GM15510 (cell line): Measurements from ENCODE around the gene OR9Q1.

ENCODE experiments used
- POLR2A ChIP-seq: IDR thresholded peaks from 3 replicates; pipeline ENCODE4 v1.6.1; 2011; ENCODE audit warnings: borderline replicate concordance; ENCODE audit not compliant: insufficient read length; ENCODE audit errors: extremely low read depth

Gene OR9Q1

DNA sequence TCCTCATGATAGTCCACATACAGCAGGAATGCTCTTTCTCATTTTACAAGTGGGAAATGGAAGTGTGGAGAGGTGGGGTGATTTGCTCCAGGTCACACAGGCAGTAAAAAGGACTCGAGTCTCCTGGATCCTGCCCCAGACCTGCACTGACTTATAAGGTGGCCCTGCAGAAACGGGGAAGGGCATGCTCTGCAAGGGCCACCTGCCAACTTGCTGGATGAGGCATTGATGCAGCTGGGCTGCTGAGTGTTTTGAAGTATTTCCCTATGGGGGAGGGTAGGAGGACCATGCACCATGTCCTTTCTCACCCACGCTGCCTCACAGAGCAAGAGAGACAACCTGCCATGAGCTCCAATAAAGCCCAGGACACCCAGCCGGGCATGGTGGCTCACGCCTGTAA is 44.0 kb downstream of the OR9Q1 start:
- TF ChIP-seq POLR2A, result no peak

DNA sequence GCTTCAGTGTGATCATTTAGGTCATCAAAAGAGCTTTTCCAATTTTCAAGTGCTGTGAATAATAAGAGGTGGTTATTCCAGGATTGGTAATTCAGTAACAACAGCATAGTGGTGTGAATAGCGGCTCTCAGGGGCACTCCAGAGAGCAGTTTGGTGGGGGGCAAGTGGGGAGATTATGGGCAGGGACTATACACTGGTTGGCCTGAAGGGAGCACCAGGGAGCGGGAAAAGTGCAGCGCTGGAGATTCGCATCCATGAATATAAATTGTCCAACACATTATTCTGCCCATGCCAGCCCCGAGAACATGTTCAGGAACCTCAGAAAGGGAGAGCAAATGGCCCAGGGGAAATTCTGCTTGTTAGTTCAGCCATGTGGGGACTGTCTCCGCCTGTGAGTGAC is 45.0 kb downstream of the OR9Q1 start:
- no peak for TF ChIP-seq POLR2A

DNA sequence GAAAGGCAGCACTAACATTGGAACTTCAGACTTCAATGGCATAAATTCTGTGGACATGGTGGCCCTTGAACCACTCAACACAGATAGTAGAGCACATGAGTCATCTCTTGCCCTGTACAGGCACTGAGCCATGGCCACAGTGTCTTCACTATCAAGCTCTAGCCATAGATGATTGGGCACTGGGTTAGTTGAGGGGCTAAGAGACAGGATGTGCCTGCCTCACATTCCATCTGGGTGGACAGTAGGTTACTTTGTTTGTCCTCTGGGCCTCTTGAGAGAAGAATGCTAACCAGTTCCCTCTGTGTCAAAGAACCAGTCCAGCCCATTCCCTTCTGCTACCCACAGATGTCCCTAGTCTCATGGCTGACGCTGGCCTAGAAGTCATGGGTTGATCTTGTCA is 46.9 kb downstream of the OR9Q1 start:
- TF ChIP-seq POLR2A, result no peak

DNA sequence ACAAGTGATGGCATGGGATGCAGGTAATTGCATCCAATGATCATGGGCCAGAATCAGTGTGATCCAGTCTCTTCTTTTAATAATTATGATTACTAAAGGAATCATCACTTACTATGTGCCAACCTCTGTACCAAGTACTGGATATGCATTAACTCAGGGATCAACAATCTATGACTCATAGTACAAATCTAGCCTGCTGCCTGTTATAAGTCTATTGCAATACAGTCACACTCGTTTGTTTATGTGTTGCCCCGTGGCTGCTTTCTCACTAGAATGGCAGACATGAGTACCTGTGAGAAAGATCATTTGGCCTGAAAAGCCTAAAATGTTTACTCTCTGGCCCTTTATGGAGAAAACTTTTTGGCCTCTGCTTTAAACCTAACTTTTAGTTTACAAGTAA is 52.1 kb downstream of the OR9Q1 start:
- no peak for TF ChIP-seq POLR2A

DNA sequence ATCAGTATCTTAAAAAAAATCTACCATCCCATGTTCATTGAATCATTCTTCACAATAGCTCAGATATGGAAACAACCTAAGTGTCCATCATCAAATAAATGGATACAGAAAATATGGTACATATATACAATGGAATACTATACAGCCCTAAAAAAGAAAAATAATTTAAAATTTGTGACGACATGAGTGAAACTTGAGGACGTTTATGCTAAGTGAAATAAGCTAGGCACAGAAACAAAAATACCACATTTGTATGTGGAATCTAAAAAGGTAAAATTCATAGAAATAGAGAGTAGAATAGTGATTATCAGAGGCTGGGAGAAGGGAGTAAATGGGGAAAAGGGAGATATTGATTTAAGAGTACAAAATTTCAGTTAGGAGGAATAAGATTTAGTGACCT is 62.8 kb downstream of the OR9Q1 start:
- TF ChIP-seq POLR2A, result no peak

DNA sequence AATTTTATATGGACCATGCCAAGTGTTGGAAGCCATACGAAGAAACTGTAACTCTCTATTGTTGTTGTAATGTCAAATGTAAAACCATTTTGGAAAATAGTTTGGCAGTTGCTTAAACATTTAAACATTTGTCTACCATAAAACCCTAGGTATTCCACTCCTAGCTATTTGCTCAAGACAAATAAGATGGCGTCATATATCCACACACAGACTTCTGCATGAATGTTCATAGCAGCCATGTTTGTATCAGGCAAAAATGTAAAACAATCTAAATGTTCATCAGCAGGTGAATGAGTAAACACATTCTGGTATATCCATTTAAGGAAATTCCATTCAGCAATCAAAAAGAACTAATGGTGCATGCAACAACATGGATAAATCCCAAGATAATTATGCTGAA is 73.8 kb downstream of the OR9Q1 start:
- no peak for TF ChIP-seq POLR2A

DNA sequence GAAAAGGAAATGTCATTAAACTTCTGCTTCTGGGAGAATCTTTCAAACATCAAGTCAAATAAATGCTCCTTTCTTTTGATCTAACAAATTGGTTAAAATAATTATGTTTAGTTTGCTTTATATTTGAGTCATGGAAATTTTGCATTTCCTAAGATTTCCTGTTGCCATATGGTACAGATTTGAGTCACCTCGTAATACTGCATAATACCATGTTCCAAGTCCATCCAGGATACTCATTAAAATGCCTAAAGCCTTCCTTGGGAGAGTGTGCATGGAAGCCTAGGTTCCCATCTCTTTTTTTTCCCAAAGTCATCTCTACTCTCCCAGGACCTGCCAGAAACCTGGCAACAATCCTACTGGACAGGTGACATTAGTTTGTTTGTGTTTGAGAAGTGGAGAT is 97.4 kb downstream of the OR9Q1 start:
- no peak for TF ChIP-seq POLR2A

DNA sequence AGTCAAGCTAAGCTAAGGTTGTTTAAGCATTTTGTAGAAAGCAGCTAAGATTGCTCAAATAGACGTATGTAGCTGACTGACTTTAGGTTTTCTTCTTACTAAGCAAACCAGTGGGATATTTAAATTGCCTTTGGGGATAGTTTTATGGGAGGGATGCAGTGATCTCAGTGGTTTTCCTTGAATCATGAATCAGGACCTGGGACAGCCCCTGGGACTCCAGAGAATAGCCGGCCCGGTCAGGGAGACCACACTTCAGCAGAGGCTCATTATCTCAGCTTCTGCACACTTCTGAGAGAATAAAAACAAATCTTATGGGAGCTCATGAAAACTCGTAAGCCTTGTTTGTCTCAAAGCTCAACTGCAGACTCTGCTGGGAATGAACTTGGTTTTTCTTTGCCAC is 101.8 kb downstream of the OR9Q1 start, which contains the start of gene OR9I1:
OR9I1 (minus strand) TSS at position 62 of the 400 bp plus-strand sequence. CDS start 6,086 bp downstream, outside the sequence.
- no peak for TF ChIP-seq POLR2A

DNA sequence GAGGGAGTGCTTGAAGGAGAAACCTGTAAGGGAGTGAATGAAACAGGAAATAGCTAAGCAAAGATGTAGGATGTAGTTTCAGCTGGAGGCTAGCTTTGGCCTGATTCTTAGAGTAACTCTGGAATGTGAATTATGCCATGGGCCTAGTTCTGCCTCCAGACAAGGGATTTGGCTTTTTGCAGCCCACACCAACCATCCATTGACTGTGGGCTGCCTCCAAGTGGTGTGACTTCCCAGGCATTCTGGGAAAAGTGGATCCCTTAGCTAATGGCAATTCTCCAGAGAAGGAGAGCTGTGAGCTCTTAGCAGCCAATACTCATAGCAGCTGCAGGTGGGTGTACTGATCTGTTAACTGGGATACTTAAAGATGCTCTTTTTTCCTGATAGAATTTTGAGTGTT is 103.7 kb downstream of the OR9Q1 start:
- no peak for TF ChIP-seq POLR2A

DNA sequence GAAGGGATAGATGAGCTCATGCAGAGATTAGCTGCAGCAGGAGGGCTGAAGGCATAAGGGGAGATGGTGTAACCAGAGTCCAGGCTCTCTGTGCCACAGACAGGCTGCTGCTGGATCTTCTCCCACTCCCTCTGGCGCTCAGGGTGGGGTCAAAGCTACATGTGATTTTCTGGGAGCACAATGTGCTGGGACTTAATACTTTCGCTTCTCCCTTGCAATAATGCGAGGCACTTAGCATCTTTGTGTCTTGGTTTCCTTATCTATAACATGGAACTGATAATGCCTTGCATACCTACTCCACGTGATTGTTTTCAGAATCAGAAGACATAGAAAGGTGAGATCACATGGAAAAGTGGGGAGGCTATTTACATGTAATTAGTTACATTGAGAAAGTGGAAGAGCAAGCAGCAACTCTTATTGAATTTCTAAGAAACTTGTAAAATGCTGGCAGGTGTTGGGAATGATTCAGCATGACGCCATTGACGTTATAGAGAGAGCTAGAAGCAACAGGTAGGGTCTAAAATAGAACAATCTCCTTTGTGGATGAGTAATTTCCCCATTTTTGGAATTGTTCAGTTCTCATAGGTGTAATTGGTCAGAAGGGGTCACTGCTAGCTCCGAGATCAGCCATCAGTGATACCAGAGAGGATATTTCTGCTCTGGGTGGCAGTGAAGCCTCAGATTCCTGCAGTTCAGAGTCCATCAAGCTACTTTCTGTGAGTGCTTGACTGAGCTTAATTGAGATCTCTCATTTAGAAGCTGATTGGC is 109.8 kb downstream of the OR9Q1 start:
- TF ChIP-seq POLR2A, result no peak

DNA sequence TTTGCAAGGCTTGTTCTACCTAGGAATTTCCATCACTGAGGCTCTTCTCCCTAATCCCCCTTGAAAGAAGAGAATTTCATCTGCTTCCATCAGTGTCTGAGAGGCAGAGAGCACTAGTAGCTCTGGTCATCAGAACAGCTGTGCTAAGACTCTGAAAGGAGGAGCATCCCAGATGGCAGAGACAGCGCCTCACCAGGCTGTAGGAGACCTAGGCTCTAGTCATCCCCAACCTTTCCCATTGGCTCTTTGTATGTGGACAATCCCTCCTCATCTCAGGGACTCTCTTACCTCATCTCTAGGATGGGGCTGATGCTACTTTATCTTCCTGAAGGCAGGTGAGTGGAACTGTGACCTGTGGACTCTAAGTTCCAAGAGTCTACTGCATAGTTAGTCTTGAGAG is 110.5 kb downstream of the OR9Q1 start:
- no peak for TF ChIP-seq POLR2A

DNA sequence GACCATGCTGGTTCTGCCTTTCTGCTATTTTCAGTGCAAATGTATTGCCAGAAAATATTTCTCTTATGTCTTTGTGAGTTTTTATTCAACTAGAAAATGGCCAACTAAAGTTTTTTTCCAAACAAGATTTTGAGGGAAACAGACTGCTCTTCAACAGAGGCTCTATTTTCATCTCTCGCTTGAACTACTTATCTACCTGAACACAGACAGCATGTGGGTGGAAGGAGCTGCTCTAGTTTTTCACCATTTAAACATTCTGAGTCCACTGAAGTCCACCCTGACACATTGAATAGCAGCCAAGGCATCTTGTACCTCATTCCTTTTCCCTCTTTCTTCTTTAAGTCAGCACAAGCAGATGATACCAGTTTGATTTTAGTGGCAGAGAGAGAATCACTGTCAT is 111.5 kb downstream of the OR9Q1 start:
- no peak for TF ChIP-seq POLR2A

DNA sequence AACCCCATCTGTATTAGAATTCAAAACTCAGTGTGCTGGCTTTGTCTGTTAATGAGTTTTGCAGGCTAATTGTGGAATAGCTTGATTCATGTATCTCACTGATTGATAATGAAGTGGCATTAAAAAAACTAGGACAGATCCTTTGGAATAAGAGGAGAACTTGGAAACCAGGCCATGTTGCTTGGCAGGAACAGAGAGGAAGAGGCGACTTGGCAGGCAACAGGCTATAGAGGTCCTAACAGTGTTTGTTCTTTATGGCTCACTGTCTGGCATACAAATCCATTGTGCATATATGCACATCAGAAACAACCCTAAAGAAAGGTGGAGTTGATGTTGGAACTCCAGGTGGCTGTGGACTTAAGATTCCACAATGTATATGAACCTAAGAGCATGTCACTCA is 119.1 kb downstream of the OR9Q1 start:
- TF ChIP-seq POLR2A, result no peak

DNA sequence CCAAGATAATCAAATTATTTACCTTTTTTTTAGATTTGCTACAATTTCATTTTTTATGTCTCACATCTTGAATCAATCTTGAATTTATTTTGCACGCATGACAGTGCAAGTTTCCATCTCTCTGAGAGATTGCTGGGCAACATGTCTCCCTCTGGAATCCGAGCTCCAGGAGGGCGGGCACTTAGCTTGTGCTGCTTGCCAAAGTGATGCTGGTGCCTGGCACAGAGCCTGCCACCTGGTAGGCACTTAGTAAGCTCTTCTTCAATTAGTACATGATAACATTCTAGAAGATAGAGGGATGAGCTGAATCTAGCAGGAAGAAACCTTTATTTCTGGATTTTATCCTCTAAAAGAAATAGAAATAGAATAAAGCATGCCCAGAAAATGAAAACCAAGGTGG is 129.1 kb downstream of the OR9Q1 start:
- no peak for TF ChIP-seq POLR2A

DNA sequence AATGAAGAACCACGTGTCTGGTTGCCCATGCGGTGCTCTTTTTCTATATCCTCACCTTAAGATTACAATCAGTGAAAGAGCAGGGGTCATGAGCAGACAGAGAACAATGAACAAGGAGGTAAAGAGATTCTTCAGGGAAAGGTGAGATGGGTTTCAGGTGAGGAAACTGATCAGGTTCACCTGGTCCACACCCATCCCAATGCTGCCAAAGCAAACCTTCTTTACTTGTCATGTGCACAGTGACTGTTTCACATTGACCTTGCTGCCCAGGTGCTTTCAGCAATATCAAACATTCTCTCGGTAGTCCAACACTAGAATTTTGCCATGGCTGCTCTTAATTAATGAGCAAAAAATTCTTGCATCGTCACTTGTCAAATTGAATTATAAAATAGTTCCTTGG is 140.7 kb downstream of the OR9Q1 start:
- no peak for TF ChIP-seq POLR2A

DNA sequence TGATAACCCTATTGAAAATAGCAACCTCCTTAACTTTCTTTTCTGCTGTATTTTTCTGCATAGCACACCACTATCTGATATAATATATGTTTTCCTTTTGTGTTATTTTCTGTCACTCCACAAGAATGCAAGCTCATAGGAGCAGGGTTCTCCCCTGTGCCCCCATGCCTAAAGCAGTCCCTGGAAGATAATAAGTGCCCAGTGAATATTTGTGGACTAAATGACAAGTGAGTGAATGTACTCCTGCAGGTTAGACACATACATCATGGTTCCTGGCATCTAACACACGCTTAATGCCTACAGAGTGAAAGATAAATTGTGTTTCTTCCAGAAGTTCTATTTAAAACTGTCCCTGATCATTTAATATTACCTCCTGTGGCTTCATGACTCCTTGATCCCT is 141.3 kb downstream of the OR9Q1 start:
- no peak for TF ChIP-seq POLR2A
